Neural cell (in vitro differentiated cells): ENCODE measurements around the gene TMPRSS11E. TPM values are rescaled to one million over a fixed set of nuclear protein-coding genes. Genes with fewer than 3 reads are reported as not detected.
"Not testable (repeated sequence)": the region's sequence is repeated elsewhere in the genome, so short reads cannot be mapped to it uniquely, and the experiment has no call there.

ENCODE experiments used
- H2AFZ ChIP-seq: fragments of 200-600, 300-800 bp; sonication (generic), shearing (Covaris generic); 2 replicates; pipeline ENCODE4 v1.6.0; 2014; ENCODE audit warnings: low read depth, mild to moderate bottlenecking, antibody characterized with exemption, low read length, moderate library complexity
- H3F3A ChIP-seq: fragments of 200-600 bp; shearing (Covaris generic); 2 replicates; pipeline ENCODE4 v1.6.1; 2016; ENCODE audit warnings: mild to moderate bottlenecking, moderate library complexity, mixed read lengths, antibody characterized with exemption, low read length; ENCODE audit not compliant: insufficient read depth, poor library complexity, severe bottlenecking
- H3K27ac ChIP-seq: fragments of 200-600, 300-800 bp; sonication (generic), shearing (Covaris generic); 2 replicates; pipeline ENCODE4 v1.5.1; 2014; ENCODE audit warnings: mild to moderate bottlenecking, low read length, moderate library complexity
- H3K27me3 ChIP-seq: fragments of 300-800, 200-600 bp; sonication (generic), shearing (Covaris generic); 2 replicates; pipeline ENCODE4 v1.6.0; 2014; ENCODE audit warnings: mild to moderate bottlenecking, low read depth, low read length, moderate library complexity; ENCODE audit not compliant: insufficient read depth
- H3K36me3 ChIP-seq: fragments of 300-800, 200-600 bp; sonication (generic), shearing (Covaris generic); 2 replicates; pipeline ENCODE4 v1.5.1; 2014; ENCODE audit warnings: mild to moderate bottlenecking, antibody characterized with exemption, low read length, moderate library complexity; ENCODE audit not compliant: insufficient read depth
- H3K4me2 ChIP-seq: fragments of 300-800, 200-600 bp; sonication (generic), shearing (Covaris generic); 2 replicates; pipeline ENCODE4 v1.6.0; 2014; ENCODE audit warnings: mild to moderate bottlenecking, low read length
- H3K4me3 ChIP-seq: fragments of 300-800, 200-600 bp; sonication (generic), shearing (Covaris generic); 2 replicates; pipeline ENCODE4 v1.5.1; 2014; ENCODE audit warnings: mild to moderate bottlenecking, low read length, moderate library complexity
- H3K79me2 ChIP-seq: fragments of 200-600 bp; shearing (Covaris generic); replicated peaks from 2 replicates; pipeline ENCODE4 v1.6.0; 2014; ENCODE audit warnings: mild to moderate bottlenecking, low read length, moderate library complexity; ENCODE audit not compliant: insufficient read depth
- H3K9ac ChIP-seq: fragments of 300-800, 200-600 bp; sonication (generic), shearing (Covaris generic); 2 replicates; pipeline ENCODE4 v1.6.1; 2016; ENCODE audit warnings: mild to moderate bottlenecking, low read length, mixed read lengths
- H3K9me2 ChIP-seq: fragments of 200-600 bp; shearing (Covaris generic); 2 replicates; pipeline ENCODE4 v1.6.1; 2016; ENCODE audit warnings: mild to moderate bottlenecking, low read length, mixed read lengths; ENCODE audit not compliant: insufficient read depth
- H3K9me3 ChIP-seq: fragments of 200-600, 300-800 bp; sonication (generic), shearing (Covaris generic); 2 replicates; pipeline ENCODE4 v1.6.1; 2016; ENCODE audit warnings: mild to moderate bottlenecking, mixed run types, low read length, moderate library complexity, mixed read lengths
- H4K20me1 ChIP-seq: fragments of 200-600 bp; shearing (Covaris generic); 2 replicates; pipeline ENCODE4 v1.6.1; 2016; ENCODE audit warnings: mild to moderate bottlenecking, mixed run types; ENCODE audit not compliant: insufficient read depth
- CTCF ChIP-seq: fragments of 450-650 bp; IDR thresholded peaks from 2 replicates; pipeline ENCODE4 v1.5.1; 2014; ENCODE audit warnings: antibody characterized with exemption, mild to moderate bottlenecking, moderate library complexity; ENCODE audit not compliant: poor library complexity, severe bottlenecking
- EP300 ChIP-seq: fragments of 450-650 bp; conservative IDR thresholded peaks from 2 replicates; pipeline ENCODE4 v1.6.1; 2014; ENCODE audit warnings: antibody characterized with exemption, mild to moderate bottlenecking, moderate library complexity; ENCODE audit not compliant: poor library complexity, severe bottlenecking
- EZH2 ChIP-seq: fragments of 200-600, 300-800 bp; shearing (Covaris generic), sonication (generic); IDR thresholded peaks from 2 replicates; pipeline ENCODE4 v1.6.1; 2014; ENCODE audit warnings: antibody characterized with exemption, low read length, borderline replicate concordance, mild to moderate bottlenecking; ENCODE audit not compliant: insufficient read depth, poor library complexity, severe bottlenecking
- MXI1 ChIP-seq: fragments of 450-650 bp; conservative IDR thresholded peaks from 2 replicates; pipeline ENCODE4 v1.6.1; 2014; ENCODE audit warnings: antibody characterized with exemption, mild to moderate bottlenecking; ENCODE audit not compliant: poor library complexity, severe bottlenecking
- POLR2AphosphoS5 ChIP-seq: IDR thresholded peaks from 2 replicates; pipeline ENCODE4 v1.6.1; 2012
- RAD21 ChIP-seq: fragments of 450-650 bp; conservative IDR thresholded peaks from 2 replicates; pipeline ENCODE4 v1.6.1; 2014; ENCODE audit warnings: antibody characterized with exemption, mild to moderate bottlenecking, moderate library complexity
- SMC3 ChIP-seq: fragments of 450-650 bp; conservative IDR thresholded peaks from 2 replicates; pipeline ENCODE4 v1.6.1; 2014; ENCODE audit warnings: antibody characterized with exemption, mild to moderate bottlenecking, moderate library complexity; ENCODE audit not compliant: poor library complexity
- TAF1 ChIP-seq: IDR thresholded peaks from 2 replicates; pipeline ENCODE4 v1.6.1; 2012; ENCODE audit warnings: low read depth
- polyA plus RNA-seq: library from polyadenylated mRNA; depleted of rRNA; stranded (reverse); fragments of >200 nt; gene quantifications from 2 replicates; pipeline ENCODE4 v1.2.3, GENCODE V29; 2014
- TF ChIP-seq, protein P1 (sequence below): IDR thresholded peaks from 2 replicates; pipeline ENCODE4 v1.6.1; 2012; ENCODE audit warnings: borderline replicate concordance

The TMPRSS11E gene
- polyA plus RNA-seq, 1 donor from 2014 or later = not detected

DNA sequence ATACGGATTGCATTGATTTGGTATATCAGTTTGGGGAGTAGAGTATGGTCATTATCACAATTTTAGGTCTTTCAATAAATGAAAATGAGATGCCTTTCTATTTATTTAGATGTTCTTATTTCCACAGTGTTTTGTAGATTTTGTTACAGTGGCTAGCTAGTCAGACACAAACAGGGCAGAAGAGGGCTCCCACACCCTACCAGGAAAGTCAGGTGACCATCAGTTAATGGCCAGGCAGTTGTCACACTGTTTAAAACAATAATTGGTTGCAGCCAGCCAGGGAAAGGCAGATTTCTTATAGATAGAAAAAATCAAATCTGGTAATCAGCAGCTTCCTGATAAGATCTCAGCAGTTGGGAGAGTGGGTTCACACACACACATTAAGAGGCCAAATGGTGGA, 71.6 kb downstream of the TMPRSS11E start:
- Histone ChIP-seq H3K9ac (no peak overlapping the region), H2AFZ (no peak overlapping the region), H3F3A (no peaks in the 10 kb centered on the region), H3K4me3 (no peak overlapping the region), H3K36me3 (no peaks in the 10 kb centered on the region), H3K27me3 (no peaks in the 10 kb centered on the region), H3K9me3 (no peaks in the 10 kb centered on the region), H3K79me2 (no peaks in the 10 kb centered on the region), H3K27ac (no peak overlapping the region), H3K4me2 (no peak overlapping the region), H3K9me2 (no peaks in the 10 kb centered on the region), H4K20me1 (no peaks in the 10 kb centered on the region)
- TF ChIP-seq EP300 (no peak), MXI1 (no peak), SMC3 (no peak), CTCF (no peak), RAD21 (no peak), TAF1 (no peak), EZH2 (no peak), POLR2AphosphoS5 (no peak)
- TF ChIP-seq, protein P1, sequence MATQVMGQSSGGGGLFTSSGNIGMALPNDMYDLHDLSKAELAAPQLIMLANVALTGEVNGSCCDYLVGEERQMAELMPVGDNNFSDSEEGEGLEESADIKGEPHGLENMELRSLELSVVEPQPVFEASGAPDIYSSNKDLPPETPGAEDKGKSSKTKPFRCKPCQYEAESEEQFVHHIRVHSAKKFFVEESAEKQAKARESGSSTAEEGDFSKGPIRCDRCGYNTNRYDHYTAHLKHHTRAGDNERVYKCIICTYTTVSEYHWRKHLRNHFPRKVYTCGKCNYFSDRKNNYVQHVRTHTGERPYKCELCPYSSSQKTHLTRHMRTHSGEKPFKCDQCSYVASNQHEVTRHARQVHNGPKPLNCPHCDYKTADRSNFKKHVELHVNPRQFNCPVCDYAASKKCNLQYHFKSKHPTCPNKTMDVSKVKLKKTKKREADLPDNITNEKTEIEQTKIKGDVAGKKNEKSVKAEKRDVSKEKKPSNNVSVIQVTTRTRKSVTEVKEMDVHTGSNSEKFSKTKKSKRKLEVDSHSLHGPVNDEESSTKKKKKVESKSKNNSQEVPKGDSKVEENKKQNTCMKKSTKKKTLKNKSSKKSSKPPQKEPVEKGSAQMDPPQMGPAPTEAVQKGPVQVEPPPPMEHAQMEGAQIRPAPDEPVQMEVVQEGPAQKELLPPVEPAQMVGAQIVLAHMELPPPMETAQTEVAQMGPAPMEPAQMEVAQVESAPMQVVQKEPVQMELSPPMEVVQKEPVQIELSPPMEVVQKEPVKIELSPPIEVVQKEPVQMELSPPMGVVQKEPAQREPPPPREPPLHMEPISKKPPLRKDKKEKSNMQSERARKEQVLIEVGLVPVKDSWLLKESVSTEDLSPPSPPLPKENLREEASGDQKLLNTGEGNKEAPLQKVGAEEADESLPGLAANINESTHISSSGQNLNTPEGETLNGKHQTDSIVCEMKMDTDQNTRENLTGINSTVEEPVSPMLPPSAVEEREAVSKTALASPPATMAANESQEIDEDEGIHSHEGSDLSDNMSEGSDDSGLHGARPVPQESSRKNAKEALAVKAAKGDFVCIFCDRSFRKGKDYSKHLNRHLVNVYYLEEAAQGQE = no peak

GRCh38 chr4:68520985-68521384, 73.7 kb downstream of the TMPRSS11E start:
- Histone ChIP-seq H2AFZ (no peak overlapping the region), H3K27ac (no peak overlapping the region), H3K9ac (no peak overlapping the region), H3K9me2 (no peaks in the 10 kb centered on the region), H3K79me2 (no peaks in the 10 kb centered on the region), H3F3A (no peaks in the 10 kb centered on the region), H3K36me3 (no peaks in the 10 kb centered on the region), H4K20me1 (no peaks in the 10 kb centered on the region), H3K4me3 (no peak overlapping the region), H3K27me3 (no peaks in the 10 kb centered on the region), H3K4me2 (no peak overlapping the region), H3K9me3 (no peaks in the 10 kb centered on the region)
- no peak for TF ChIP-seq RAD21
- no peak for TF ChIP-seq SMC3
- no peak for TF ChIP-seq CTCF
- no peak for TF ChIP-seq EZH2
- no peak for TF ChIP-seq EP300
- TF ChIP-seq MXI1 = no peak
- no peak for TF ChIP-seq TAF1
- no peak for TF ChIP-seq POLR2AphosphoS5
- TF ChIP-seq, protein P1 = no peak

DNA sequence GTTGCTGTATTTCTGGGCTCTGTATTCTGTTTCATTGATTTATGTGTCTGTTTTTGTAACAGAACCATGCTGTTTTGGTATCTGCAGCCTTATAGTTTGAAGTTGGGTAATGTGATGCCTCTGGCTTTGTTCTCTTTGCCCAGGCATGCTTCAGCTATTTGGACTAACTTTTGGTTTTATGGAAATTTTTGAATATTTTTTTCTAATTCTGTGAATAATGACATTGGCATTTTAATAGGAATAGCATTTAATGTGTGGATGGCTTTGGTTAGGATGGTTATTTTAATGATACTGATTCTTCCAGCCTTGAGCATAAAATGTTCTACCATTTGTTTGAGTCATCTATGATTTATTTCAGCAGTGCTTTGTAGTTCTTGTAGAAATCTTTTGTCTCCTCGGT, 75.0 kb downstream of the TMPRSS11E start:
- H3F3A ChIP-seq, H3K27ac ChIP-seq, H3K9me2 ChIP-seq, H3K36me3 ChIP-seq, H3K9ac ChIP-seq, H3K9me3 ChIP-seq, H2AFZ ChIP-seq, H4K20me1 ChIP-seq, H3K4me2 ChIP-seq, H3K4me3 ChIP-seq, H3K27me3 ChIP-seq, H3K79me2 ChIP-seq: not testable (repeated sequence)
